ENCODE measurements around the gene KIF5A.
"Not testable (repeated sequence)": the region's sequence is repeated elsewhere in the genome, so short reads cannot be mapped to it uniquely, and the experiment has no call there.

The KIF5A gene

DNA sequence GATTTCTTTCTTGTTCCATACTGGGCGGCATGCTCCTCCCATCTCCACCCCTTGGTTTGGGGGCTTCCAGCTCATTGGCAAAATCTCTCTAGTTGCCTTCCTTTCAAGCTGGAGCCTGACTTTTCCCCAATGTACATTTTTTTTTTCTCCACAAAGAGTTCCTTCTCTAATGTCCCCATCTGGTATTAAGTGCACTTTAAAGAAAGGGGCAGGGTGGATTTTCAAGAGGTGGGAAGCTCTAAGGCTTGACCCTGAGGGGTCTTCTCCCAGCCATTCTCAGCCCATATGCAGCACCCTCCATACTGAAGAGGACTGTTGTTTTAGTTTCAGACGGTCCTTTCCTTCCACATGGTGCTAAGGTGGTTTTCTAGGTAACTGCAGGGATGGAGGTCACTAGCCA lies 35.3 kb downstream of the KIF5A start:
- DNase-seq = no peak

DNA sequence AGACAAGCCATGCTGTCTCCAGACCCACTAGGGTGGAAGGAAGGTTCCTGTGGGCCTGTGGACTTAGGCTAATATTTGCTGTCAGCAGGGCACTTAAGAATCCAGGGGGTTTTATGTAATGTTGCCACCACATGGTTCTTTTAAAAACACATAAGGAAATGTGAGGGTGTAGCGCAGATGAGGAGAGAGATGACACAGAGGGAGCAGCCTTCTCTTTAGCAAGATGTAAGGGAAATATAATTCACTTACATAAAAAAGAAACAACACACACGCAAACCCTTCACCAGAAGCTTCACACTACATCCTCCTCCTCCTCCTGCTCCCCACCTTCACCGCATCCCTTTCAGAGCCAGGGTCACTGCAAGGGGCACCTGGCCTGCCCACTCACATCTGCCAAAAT lies 36.3 kb downstream of the KIF5A start:
- no peak for DNase-seq

DNA sequence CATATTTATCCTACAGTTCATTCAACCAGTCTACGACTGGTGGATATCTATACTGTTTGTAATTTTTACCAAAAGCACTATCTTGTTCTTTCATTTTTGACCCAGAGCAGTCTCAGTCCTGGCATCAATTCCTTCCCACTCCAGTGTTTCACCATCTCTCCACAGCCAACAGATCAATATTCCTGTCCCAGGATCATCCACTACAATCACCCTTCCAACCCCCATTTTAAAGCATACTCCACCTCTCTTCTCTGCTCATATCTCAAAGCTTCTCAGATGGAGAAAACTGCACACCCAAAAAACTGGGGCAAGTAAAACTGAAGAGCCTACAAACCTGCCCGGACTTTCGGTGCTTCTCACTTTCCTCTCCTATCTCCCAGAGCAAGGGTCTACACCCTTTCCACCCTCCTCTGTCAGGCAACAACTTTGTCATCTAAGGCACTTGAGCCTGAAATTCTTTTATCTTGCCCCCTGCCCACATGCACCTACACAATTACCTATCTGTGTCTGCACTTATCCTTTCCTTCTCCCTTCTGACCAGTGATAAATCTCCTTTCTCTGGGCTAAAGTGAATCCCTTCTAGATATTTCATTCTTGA lies 37.1 kb downstream of the KIF5A start:
- DNase-seq = no peak

DNA sequence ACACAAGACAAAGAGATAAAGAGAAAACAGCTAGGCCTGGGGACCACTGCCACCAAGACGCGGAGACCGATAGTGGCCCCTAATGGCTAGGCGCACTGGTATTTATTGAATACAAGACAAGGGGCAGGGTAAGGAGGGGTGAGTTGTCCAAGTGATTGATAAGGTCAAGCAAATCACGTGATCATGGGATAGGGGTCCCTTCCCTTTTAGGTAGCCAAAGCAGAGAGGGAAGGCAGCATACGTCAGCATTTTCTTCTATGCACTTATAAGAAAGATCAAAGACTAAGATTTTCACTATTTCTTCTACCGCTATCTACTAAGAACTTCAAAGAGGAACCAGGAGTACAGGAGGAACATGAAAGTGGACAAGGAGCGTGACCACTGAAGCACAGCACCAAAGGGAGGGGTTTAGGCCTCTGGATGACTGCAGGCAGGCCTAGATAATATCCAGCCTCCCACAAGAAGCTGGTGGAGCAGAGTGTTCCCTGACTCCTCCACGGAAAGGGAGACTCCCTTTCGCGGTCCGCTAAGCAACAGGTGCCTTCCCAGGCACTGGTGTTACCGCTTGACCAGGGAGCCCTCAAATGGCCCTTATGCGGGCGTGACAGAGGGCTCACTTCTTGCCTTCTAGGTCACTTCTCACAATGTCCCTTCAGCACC lies 39.2 kb downstream of the KIF5A start:
- not testable (repeated sequence) for DNase-seq

DNA sequence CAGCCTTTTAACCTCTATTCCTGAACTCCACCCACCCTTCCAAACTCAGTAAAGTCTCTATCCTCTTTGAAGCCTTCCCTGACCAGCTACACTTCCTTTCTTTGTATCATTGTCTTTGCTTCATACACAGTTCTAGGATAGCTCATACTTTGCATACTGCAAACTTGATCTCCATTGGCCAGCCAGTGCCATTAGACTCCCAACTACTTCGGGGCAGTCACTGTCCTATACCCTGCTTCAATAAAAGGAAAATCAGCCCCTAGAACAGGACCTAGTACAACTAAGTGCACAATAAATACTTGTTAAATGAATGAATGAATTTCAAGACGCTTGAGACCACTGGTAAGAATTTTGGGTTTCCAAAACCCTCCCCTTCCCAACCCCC lies 40.6 kb downstream of the KIF5A start:
- no peak for DNase-seq

DNA sequence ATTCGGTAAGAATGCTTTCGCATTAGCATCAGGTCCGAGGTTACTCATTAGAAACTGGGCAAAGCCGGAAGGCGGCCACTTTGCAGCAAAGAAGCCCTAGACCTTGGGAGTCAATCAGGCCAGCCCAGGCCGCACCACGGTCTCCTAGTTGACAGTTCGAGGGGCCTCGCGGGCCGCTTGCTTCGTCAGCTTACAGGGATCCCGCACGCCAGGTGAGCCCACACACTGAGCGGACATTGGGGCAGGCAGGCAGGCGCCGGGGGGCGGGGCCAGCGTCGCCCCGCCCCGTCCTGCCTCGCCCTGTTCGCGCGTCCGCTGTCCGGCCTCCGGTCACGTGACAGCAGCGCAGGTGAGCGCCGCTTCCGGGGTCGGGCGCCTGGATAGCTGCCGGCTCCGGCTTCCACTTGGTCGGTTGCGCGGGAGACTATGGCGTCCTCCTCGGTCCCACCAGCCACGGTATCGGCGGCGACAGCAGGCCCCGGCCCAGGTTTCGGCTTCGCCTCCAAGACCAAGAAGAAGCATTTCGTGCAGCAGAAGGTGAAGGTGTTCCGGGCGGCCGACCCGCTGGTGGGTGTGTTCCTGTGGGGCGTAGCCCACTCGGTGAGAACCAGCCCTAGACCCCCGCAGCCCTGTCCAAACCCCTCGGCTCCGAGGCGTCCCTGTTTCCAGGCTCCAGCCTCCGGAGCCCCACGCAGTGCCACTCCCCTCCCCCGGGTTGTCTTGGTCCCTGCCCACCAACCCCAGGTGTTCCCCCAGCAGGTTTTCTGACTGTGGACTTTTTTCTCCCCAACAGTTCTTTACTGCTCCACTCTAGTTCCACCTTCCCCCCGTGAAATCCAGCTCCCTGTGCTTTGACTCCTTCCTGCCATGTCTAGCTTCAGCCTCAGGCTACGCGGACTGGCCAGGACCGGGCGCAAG lies 41.3 kb downstream of the KIF5A start, which contains the start of gene PIP4K2C:
TSS of gene PIP4K2C (plus strand) at position 329 of the 918 bp plus-strand sequence. CDS start at position 427, 98 bp downstream.
- DNase-seq = peak; percentile 84

DNA sequence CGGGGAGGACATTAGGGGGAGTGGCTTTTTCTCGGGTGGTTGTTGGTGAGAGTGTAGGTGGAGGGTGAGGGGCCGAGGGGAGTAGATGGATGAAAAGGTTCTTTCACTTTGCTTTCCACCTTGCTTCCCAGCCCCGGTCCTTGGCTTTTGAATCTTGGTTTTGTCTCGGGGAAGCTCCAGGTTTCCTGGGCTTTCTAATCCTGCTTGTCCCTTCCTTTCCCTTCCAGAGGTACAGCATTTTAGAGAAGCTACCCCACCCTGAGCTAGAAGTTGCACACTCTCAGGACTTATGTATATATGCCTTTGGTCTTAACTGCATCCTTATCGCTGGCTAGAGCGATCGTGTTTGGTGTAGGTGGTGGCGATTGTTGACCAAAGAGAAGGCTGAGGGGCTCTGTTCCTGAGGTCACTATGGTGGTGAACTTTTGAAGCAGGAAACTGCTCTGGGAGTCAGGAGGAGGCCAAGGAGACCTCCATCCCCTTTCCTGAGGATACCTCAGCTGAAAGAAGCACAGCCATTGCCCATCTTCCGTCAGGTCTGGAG lies 42.0 kb downstream of the KIF5A start:
- no peak for DNase-seq

DNA sequence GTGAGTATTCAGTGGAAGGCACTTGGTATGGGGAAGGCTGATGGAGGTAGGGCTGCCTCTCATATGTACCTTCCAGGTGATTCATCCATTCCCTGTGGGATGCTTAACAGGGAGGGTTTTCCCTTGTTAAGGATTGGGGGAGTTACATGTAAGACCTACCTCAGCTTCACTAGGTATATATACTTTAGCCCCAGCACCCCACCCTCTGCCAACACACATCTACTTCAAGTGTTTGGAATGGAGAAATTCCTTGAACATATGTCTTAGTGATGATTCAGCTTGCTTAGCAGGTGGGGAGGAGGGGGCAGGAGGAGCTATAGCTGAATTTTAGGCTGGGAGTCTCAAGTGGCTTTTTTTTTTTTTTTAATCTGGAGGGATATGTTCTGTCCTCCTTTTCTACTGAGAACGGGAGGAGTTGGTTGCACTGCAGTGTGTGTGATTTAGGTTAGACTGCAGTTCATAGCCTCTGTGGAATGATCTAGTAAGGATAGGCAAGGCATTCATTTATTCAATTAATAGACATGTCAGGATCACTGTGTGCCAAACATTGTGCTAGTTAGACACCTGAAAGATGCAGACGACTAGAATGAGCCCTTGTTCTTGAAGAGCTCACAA lies 42.8 kb downstream of the KIF5A start:
- DNase-seq = no peak

DNA sequence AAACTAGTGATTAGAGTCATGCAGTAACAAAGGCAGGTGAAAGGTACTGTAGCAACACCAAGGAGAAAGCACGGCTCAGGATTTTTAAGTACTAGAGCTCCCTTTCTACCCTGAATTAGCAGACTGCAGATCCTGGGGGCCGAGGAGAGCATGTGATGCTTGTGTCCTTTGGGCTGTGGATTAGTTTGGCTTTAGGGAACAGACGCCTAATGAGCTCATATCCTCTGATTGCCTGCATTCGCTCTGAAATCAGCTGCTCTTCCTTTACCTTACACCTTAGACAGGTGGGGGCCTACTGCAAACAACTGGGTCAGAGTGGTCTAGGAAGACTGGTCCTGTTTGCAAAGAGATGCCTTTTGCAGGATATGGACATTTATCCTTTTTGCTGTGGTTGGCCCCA lies 43.3 kb downstream of the KIF5A start:
- no peak for DNase-seq

DNA sequence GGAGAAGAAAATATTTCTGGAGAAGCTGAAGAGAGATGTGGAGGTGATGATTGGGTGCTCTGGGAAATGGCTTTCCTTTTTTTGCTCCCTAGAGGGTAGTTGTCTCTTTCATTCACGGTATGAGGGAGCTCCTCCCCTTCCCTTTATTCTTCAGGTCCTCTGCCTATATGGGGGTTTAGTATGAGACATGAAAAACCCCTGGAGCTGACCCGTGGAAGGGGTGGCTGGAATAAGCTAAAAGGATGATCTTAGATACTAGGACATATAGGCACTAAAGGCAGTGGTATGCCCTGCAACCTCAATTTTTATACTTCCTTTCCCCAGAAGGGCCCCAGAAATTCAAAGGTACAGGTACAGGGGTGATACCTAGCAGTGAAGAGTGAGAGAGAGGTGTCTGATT lies 50.6 kb downstream of the KIF5A start:
- no peak for DNase-seq

DNA sequence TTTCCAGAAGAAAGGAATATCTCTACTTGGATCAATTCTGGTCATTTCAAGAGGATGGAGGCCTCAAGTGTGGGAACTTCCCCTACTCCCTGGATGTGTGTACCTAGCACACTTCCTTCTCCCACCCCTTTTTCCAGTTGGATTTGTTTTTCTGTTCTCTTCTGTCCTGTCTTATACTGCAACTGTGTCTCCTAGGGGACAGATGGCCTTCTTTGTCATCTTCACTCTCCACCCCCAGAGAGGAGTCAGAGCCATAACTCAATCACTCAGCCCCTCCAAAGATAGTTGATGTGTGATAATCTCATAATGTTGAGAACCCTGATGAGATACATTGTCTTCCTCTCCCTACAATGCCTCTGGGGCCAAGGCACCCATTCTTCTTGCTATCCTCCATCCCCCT lies 52.7 kb downstream of the KIF5A start:
- DNase-seq = no peak

DNA sequence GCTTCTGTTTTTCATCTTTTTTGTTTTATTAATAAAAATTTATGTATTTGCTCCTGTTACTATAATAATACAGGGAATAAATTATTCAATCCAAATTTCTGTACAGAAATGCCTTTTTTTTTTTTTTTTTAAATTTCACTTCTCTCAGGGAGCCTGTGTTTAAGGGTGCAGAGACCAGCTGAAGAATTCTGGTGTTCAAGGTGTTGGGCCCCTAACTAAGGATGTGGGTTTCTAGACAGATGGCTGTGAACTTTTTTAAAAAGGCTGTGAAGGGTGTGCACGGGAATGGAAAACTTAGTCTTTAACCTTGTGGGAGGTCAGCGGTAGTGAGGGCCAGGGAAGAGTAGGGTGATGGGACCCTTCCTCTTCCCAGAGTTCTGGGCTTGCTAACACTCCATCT lies 53.5 kb downstream of the KIF5A start:
- DNase-seq = no peak

DNA sequence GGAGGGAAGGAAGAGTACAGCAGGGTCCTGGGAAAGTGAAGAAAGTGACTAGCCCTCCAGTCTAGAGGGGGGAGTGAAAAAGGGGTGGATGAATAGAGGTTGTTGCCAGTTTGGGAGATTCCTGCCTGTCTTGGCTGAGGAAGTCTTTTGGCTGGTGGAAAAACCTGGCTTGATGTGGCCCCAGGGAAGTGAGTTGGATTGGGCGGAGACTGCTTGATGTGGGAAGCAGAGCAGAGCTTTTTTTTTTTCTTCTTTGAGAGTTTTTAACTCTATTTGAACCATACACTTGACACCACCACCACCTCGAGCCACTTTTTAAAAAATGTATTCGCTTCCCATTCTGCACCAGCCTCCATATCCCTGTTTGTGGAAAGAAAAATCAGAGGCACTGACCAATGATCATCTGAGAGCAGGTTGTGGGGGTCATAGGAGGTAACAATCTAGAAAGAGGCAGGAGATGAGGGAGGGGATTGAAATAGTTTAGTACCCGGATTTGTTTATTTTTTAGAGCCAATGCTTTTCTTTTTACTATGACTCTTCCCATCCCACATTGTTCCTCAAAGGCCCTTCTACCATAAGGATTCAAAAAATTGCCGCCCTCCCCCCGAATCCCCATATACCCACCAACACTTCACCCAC lies 54.1 kb downstream of the KIF5A start:
- DNase-seq = no peak

DNA sequence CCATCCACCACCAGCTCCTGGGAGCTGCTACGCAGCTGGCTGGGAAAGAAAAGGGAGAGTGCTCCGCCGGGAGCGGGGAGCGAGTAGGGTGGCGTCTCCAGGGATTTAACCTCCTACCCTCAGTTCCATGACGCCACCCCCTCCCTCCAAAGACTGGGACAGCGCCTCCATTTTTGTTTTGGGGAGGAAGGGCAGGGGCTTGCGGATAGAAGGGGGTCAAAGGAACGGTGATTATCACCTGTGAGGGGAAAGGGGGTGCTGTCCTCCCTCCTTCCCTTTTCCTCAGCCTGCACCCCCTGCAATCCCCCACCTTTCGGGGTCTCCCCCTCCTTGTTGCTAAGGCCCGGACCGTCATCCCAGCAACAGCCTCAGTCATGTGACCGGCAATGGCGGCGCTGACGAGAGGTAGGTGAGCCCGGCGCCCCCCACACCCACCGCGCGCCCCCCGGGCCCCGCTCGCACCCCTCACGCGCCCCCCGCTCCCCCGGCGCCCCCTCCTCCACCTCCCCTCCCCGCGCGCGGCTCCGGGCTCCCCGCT lies 54.7 kb downstream of the KIF5A start, which contains the start of gene DTX3:
TSS of gene DTX3 (plus strand) at position 371 of the 538 bp plus-strand sequence. CDS start 1,694 bp downstream, outside the sequence.
- DNase-seq = peak; percentile 38

DNA sequence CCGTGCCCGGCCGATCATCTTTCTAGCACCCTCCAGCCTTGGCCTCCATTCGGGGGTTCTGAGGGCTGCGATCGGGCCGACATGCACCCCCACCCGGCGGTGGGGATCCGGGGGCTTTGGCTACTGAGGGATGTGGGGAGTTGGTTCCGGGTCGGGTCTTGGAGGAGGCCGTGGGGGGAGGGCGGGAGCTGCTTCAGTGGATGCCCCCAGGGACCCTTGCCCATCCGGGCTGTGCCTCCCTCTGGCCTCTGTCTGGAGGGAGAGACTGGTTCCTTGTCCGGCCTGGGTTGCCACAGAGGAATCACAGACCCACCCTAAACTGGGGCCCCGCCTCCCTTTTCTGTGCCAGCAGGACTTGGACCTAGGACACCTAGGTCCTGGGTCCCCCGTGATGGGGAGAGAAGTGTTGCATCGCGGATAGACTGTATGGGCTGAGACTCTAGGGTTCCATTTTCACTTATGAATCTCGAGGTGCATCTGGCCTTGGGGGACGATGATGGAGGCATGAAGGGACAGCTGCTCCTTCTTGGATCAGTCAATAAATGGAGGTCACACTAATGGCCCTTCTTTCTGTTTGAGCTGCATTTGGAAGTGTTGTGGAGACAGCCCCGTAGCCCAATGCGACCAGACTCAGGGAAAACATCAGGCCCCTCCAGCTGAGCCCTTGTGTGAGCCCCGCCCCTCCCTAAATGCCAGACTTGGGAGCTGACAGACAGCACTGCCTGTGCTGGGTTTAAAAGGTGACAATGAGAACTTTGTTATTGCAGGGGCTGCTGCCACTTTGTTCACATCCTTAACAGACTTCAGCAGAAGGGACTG lies 55.4 kb downstream of the KIF5A start:
- no peak for DNase-seq

DNA sequence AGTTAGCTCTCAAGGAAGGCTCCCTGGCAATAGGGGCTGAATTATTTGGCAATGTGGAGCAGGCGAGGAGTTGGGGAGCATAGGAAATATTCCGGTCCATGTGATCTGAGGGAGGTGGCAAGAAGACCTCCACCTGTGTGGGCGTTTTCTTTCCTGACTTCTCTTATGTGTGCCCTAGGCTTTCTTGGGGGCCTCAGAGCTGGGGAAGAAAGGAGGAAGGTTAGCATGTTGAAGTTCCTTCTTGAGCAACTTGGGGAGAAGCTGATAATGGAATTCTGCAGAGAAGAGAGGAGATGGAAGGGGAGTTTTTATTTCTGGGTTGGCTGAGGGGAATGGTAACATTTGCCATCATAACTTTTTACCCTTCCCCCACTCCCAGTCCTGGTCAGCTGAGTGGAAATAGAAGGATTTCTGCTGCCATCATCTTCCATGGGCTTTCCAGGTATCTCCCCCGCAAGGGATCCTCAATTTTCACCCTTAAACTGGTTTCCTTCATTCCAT lies 56.0 kb downstream of the KIF5A start:
- no peak for DNase-seq

DNA sequence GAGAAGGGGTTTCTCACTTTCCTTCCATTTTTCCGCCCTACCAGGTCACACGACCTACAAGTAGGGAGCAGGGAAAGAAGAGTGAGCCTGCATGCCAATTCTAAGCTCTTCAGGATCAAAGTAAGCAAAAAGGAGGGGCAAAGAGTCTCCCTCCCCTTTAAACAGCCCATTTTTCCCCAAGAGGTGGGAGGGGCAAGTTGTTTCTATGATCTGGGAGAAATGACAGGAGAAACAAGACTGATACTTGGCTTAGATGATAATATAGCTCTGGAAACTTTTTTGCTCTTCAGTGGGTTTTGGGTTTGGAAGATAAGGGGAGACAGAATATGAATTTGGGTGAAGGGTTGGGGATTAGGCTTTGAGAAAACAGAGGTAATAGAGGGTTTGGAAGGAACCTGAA lies 56.6 kb downstream of the KIF5A start:
- no peak for DNase-seq

DNA sequence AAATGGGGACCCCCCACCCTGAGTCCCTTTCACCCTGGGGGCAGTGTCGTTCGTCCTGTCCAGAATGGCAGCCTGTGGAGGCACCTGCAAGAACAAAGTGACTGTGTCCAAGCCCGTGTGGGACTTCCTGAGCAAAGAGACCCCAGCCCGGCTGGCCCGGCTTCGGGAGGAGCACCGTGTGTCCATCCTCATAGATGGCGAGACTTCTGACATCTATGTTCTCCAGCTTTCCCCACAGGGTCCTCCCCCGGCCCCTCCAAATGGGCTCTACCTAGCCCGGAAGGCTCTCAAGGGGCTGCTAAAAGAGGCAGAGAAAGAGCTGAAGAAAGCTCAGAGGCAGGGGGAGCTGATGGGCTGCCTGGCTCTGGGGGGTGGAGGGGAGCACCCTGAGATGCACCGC lies 57.0 kb downstream of the KIF5A start:
- no peak for DNase-seq

DNA sequence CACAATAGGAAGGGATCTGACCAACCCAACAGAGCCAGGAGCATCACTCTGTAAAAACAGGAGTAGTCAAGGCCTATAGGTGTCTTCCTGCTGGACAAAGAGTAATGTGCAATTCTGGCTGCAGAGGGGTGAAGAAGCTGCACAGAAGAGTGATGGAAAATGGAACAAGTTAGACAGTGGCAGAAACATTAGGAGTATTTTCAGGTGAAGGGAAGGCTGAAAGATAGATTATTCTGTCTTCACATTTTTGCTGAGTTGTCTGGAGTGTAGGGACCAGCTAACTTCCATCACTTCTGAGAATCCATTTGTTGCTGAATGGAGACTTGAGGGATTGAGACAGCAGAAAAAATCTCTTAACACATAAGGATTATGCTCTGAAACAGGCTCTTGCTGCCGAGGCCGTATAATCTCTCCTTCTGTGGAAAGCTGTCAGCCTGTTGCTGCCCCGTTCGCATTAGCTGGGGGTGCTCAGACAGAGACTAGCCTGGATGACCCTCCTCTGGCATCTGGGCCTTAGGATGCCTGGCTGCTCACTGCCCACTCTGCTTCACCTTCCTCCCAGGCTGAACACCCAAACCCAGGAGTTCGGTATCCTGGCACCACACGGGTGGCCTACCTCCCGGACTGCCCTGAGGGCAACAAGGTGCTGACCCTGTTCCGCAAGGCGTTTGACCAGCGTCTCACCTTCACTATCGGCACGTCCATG lies 58.3 kb downstream of the KIF5A start:
- no peak for DNase-seq

DNA sequence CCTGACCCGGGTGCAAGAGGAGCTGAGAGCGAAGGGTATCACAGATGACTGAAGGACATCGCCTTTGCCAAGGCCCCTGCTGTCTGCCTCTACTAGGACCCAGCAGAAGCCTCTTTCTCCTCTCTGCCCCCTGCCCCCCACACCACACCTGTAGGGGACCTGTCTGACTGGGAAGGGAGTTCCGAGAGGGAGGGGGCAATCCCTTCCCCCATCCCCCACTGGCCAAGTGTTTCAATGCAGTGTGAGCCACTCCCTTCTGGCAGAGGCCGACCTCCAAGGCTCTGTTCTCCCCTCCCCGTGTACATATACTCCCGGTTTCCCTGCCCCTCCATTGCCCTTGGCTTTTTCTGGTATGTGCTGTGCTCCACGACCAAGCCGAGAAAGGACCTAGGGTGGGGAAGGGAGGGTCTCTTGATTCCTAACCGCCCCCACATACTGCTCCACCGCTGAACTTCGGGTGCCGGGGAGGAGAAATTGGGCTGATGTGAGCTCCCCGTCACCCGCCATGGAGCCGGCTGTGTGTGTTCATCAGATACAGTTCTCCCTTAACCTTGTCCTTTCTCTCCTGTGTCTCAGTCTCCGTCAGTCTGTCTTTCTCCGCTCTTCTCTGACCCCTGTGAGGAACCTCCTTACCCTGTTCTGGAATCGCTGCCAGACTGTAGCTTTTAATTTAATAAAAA lies 59.4 kb downstream of the KIF5A start:
- DNase-seq = no peak

All from CD4-positive, alpha-beta T cell treated with Interleukin-15 for 1 hour (primary cell).